Measurements from ENCODE around the gene VAV2.

Gene VAV2

DNA sequence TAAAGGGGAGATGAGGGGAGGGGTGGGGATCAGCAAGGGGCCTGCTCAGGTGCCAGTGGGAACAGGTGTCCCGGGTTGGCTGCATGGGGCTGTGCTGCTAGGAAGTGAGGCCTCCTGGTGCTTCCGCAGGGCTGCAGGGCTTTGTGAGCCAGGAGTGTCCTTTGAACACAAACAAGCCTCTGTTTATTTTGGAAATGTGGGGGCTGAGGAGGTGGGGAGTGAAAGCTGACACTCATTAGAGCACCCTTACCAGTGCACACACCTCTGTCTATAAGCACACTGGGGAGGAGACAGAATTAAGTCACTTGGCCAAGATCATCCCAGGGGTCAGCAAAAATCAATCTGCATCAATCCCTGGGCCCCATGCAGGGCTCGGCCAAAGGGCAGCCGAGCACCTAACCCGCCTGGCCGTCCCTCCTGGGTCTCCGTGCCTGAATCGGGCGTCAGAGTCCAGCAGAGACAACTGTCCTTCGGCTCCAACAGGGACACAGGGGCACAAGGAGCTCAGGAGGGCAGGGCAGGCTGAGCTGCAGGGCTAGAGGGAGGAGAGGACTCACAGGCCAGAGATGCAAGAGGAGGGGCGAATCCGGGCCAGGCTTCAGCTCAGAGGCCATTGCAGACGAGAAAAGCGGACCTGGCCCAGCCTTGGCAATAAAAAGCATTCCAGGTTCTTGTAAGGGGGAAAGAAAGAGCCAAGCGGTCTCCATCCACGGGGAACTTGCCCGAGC is 99.8 kb downstream of the VAV2 start:
- intact Hi-C loops (cut with DNase I): no loop called here
- DNase-seq: no peak

- intact Hi-C loops (cut with DNase I): no loop called here
- DNase-seq: no peak
Observed at GRCh38 chr9:133891741-133892140, 100.4 kb downstream of the VAV2 start.

DNA sequence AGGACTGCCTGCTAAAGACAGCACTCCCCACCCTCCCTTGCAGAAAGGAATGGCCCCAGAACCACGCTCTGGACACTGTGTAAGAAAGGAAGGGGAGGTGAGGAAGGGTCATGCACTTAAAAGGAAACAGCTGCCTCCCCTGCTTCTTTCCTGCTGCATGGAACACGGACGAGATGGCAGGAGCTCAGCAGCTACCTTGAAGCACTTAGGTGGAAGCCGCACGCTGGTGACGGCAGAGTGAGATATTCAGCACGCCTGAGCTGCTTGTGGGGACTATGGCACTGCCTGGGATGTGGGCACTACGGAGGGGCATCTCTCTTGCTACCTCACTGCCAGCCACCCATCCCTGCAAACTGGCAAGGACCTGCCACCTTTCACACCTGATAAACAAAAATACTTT is 101.5 kb downstream of the VAV2 start:
- intact Hi-C loops (cut with DNase I): no loop called here
- DNase-seq: no peak

GRCh38 chr9:133889584-133890301 is 102.4 kb downstream of the VAV2 start:
- intact Hi-C loops (cut with DNase I): no loop called here
- DNase-seq: peak in 12 of 42 donors; percentile 5 to 59 (median 30)

GRCh38 chr9:133888809-133889491 is 103.2 kb downstream of the VAV2 start:
- intact Hi-C loops (cut with DNase I): no loop called here
- peak in 30 of 42 donors; percentile 12 to 75 (median 45) for DNase-seq

DNA sequence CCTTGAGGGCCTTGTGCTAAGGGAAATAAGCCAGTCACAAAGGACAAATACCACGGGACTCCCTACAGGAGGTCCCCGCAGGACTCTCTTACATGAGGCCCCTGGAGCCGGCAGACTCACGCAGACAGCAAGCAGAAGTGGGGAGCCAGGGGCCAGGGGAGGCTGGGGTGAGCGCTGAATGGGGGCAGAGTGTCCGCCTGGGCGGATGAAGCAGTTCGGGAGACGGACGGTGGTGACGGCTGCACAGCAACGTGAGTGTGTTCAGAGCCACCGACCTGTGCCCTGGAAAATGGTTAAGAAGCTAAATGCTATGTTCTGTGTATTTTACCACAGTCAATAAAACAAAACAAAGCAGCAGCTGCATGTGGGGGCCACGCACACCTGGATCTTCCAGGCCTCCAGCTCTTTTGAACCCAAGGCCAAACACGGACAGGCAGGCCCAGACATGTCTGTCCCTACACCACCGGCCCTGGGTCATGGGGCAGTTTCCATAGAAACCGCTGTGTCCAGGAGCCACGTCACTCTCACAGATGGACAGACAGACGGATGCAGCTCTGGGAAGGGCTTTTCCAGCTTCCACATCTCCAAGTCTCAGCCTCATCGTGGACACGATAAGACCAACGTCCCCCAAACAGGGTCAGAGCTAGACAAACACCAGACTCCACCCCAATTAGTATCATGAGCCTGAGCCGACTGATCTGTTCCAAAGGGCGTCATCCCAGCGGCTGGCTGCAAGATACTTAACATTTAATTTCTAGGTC is 103.9 kb downstream of the VAV2 start:
- no peak for DNase-seq
- intact Hi-C loops (cut with DNase I): no loop called here

DNA sequence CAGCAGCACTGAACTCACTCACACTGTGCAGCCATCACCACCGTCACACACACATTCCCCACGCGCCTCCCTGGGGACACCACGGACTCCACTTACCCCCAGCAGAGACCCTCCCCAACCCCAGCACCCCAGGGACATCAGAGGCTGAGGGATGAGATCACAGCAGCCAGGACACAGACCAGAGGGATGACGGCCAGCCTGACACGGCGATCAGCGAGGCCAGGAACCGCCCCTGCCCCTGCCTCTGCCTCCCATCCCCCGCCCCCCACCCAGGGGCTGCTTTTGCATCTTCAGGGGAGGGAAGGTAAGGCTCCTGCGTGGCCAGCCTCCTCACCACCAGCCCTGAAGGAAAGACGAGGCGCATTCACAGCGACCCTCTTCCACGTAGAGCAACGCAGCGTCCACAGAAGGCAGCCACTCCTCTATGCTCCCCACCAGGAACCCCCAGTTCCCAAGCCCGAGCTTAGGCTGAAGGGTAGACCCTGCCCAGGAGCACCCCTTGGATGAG is 104.5 kb downstream of the VAV2 start:
- intact Hi-C loops (cut with DNase I): no loop called here
- no peak for DNase-seq

DNA sequence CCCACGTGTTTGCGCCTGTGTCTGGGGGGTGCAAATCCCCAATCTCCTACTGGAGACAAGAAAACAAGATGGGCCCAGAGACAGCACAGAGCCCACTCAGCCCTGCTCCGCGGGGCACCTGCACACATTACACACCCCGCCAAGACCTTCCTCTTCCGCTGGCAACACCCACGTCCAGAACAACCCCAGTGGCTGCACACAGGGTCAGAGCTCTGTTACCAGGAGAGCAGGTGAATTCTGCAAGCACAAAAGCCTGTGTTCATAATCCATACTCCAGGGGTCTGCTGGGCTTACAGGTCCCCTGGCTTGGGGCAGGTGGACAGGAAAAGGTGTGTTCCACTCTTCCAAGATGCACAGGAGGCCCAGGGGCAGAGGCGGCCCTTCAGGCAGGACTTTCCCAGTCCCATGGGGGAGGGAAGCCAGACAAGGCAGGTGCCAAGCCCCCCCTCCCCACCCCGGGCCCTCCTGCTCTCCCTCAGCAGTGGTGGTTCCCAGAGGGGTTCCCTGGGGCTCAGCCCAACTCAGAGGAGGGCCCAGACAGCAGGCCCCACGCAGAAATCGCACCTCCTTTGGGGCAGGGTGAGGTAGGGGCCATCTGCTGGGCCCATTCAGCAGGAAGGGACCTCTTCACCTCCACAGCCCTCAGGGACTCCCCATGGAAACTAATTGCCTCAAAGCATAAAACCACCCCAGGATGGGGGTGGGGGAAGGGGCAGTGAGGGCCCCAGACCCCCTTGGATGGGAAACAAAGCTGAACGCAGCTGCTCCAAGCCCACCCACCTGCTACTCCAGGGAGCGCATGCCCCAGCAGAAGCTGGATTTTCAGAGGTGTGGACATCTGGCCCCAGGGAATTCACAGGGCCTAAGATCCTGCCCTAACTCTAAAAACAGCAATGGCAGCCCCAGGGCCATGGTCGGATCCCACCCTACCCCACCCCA is 105.3 kb downstream of the VAV2 start:
- no peak for DNase-seq
- intact Hi-C loops (cut with DNase I): no loop called here

GRCh38 chr9:133884907-133885744 is 107.0 kb downstream of the VAV2 start:
- intact Hi-C loops (cut with DNase I): no loop called here
- DNase-seq: no peak

- peak in 2 of 42 donors; percentile 19 to 48 for DNase-seq
- intact Hi-C loops (cut with DNase I): no loop called here
Observed at GRCh38 chr9:133882849-133883755, 109.0 kb downstream of the VAV2 start.

DNA sequence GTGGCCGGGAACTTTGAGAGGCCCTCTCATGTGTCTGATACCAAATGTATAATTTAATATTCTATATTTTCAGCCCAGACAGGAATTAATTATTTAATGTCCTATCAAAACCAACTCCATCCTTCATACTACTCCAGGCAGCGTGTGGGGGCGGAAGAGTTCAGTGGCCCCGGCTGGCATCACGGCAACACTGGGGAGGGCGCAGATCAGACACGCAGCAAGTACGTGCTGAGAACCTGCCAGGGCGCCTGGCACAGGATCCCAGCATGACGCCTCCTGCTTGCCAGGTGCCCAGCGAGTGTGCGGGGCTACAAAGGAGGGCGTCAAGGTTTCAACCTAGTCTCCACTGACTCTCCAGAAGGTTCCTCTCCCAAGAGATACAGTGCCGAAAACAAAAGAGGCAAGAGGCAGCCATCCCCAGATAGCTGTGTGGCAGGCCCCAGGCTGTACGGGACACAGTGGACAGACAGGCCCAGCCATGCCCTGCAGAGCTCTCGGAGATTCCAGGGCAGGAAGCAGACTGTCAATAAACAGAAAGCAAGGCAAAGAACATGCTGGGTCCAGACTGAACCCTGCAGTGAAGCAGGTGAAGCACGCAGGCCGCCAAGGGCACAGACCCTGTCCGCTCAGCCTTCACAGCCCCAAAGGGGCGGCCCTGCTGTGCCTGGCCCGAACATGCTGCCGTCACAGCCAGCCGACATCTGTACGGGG is 110.3 kb downstream of the VAV2 start:
- intact Hi-C loops (cut with DNase I): no loop called here

GRCh38 chr9:133880851-133881661 is 111.1 kb downstream of the VAV2 start:
- intact Hi-C loops (cut with DNase I): no loop called here

More for the DNA sequence above, 110.3 kb downstream of the VAV2 start:
- DNase-seq: no peak

DNA sequence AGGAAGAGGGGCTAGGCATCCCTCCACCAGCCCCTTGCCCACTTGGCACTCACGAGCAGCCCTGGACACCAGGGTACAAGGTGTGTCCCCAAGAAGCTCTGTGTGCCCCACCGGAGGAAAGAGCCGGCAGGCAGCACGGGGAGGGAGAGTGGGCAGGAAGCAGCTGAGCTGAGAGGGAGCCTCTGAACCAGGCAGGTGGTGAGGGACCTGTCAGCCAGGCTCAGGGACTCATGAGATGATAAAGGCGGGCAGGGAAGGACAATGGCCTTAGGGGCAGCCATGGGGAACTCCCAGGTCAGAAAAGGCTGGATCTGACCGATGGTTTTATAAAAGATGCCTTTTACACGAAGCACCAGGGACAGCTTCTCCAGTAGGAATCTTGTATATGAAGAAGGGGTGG is 112.0 kb downstream of the VAV2 start:
- intact Hi-C loops (cut with DNase I): no loop called here
- no peak for DNase-seq

More at GRCh38 chr9:133880851-133881661, 111.1 kb downstream of the VAV2 start:
- DNase-seq: no peak

DNA sequence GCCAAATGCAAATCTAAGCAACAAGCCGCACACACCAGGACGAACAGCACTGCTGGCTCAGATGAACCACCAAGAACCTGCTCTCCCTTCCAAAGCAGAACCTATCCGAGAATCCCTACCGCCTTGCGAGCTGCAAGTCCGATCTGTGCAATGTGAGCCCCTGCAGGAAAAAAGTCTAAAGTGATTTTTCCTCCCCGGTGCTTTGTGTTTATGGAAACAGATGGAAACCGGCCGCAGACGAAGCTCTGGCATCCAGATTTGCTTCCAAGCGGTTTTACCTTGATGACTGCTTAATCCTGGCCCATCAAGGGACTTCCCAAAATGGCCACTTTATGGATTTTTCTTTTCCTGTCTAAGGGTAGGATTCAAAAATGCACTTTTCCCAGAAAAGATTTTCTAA is 112.5 kb downstream of the VAV2 start:
- intact Hi-C loops (cut with DNase I): no loop called here
- DNase-seq: no peak

DNA sequence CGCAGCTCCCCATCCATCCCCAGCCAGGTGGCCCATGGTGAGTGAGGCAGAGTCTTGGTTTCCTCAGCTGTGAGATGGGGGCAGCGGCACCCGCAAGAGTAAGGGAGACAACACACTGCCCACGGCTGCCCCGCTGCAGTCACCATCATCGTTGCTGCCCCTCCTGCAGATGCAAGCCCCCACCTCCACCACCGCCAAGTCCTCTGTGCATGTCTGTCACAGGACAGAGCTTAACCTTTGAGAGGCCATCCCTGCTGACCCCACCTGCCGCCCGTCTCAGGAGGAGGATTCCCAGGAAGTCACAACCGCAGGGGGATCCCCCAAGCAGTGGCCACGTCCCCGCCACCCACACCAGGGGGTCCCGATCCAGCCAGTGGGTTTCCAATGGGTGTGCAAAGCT is 113.7 kb downstream of the VAV2 start:
- intact Hi-C loops (cut with DNase I): no loop called here
- no peak for DNase-seq
